ENCODE data around the gene MAP1LC3A.
A peak's percentile ranks its signal among the peaks of the same experiment; 100 is the strongest.
"Not testable (repeated sequence)": the region's sequence is repeated elsewhere in the genome, so short reads cannot be mapped to it uniquely, and the experiment has no call there.

MAP1LC3A gene

GRCh38 chr20:34558320-34559218 lies at the start of gene MAP1LC3A:
Gene MAP1LC3A, plus strand, starts transcription at chr20:34558718. Its CDS starts 151 bp downstream, at chr20:34558869.
- H3K4me3 ChIP-seq (ENCODE audit: low read depth, low read length), result peak within 1 kb of the TSS; percentile 69
- TF ChIP-seq CTCF (conservative IDR thresholded peaks at IDR 0.05; ENCODE audit: low read depth, low read length), result no peak
- peak; percentile 97 for DNase-seq (ENCODE audit: low read depth)

- H3K4me3 ChIP-seq (ENCODE audit: low read depth, low read length), result no peak overlapping the region
- TF ChIP-seq CTCF (conservative IDR thresholded peaks at IDR 0.05; ENCODE audit: low read depth, low read length), result no peak
- no peak for DNase-seq (ENCODE audit: low read depth)
These were observed 47.9 kb upstream of the MAP1LC3A start for GRCh38 chr20:34510575-34510974.

- no peak overlapping the region for H3K4me3 ChIP-seq (ENCODE audit: low read depth, low read length)
- no peak for TF ChIP-seq CTCF (conservative IDR thresholded peaks at IDR 0.05; ENCODE audit: low read depth, low read length)
- DNase-seq (ENCODE audit: low read depth), result no peak
These were observed 46.6 kb upstream of the MAP1LC3A start for GRCh38 chr20:34511891-34512265.

- TF ChIP-seq CTCF (conservative IDR thresholded peaks at IDR 0.05; ENCODE audit: low read depth, low read length), result no peak
- DNase-seq (ENCODE audit: low read depth), result no peak
- no peak overlapping the region for H3K4me3 ChIP-seq (ENCODE audit: low read depth, low read length)
These were observed 46.1 kb upstream of the MAP1LC3A start for GRCh38 chr20:34512266-34512954.

- TF ChIP-seq CTCF (conservative IDR thresholded peaks at IDR 0.05; ENCODE audit: low read depth, low read length), result no peak
- DNase-seq (ENCODE audit: low read depth), result no peak
- H3K4me3 ChIP-seq (ENCODE audit: low read depth, low read length), result no peak overlapping the region
These were observed 45.5 kb upstream of the MAP1LC3A start for GRCh38 chr20:34512955-34513419.

- not testable (repeated sequence) for DNase-seq (ENCODE audit: low read depth); H3K4me3 ChIP-seq (ENCODE audit: low read depth, low read length)
These were observed 44.5 kb upstream of the MAP1LC3A start for GRCh38 chr20:34514034-34514433.

GRCh38 chr20:34514897-34515483 lies 43.5 kb upstream of the MAP1LC3A start:
- H3K4me3 ChIP-seq (ENCODE audit: low read depth, low read length), result peak overlapping the region; percentile 89
- TF ChIP-seq CTCF (conservative IDR thresholded peaks at IDR 0.05; ENCODE audit: low read depth, low read length), result no peak
- DNase-seq (ENCODE audit: low read depth), result no peak

All from choroid plexus epithelial cell (primary cell).